ENCODE results near the gene EXOC3L1.

DNA sequence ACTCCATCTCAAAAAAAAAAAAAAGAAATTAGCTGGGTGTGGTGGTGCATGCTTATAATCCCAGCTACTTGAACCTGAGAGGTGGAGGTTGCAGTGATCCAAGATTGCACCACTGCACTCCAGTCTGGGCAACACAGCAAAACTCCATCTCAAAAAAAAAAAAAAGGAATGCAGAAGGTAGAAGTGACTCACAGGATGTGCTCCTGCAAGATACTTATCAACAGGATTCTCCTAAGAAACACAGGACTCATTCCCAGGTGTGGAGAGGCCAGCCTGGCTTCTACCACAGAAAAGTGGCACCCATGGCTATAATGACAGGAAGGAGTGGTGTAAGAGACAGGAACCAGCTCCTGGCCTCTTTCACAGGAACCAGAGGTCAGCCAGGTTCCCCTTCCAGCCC is 22.8 kb upstream of the EXOC3L1 start:
- no peak for TF ChIP-seq CTCF (IDR thresholded peaks at IDR 0.05)
- TF ChIP-seq ETV6 (CRISPR knock-in tag; IDR thresholded peaks at IDR 0.05) = no peak
- no peak for TF ChIP-seq FOXJ3 (CRISPR knock-in tag; IDR thresholded peaks at IDR 0.05; ENCODE audit: borderline replicate concordance)
- no peak for TF ChIP-seq NFYB (CRISPR knock-in tag; conservative IDR thresholded peaks at IDR 0.05; ENCODE audit: low read depth)
